OCI-LY1 (cell line): Measurements from ENCODE around the gene SIN3A.

Experiments
- H2AFZ ChIP-seq: fragments of 200-600 bp; sonication (generic), shearing (Covaris generic); 2 replicates; pipeline ENCODE4 v1.6.0; 2014; ENCODE audit warnings: antibody characterized with exemption, mild to moderate bottlenecking, low read length
- H3F3A ChIP-seq: fragments of 200-600 bp; sonication (generic), shearing (Covaris generic); 2 replicates; pipeline ENCODE4 v1.6.0; 2014; ENCODE audit warnings: mild to moderate bottlenecking, antibody characterized with exemption, low read length, moderate library complexity; ENCODE audit not compliant: insufficient read depth
- H3K27ac ChIP-seq: fragments of 200-600 bp; sonication (generic); 2 replicates; pipeline ENCODE4 v1.5.1; 2014; ENCODE audit warnings: low read length, mixed run types, mild to moderate bottlenecking, low read depth; ENCODE audit not compliant: poor library complexity, severe bottlenecking
- H3K27me3 ChIP-seq: fragments of 200-600 bp; sonication (generic); 2 replicates; pipeline ENCODE4 v1.6.0; 2014; ENCODE audit warnings: antibody characterized with exemption, mild to moderate bottlenecking, low read length, moderate library complexity; ENCODE audit not compliant: insufficient read depth
- H3K36me3 ChIP-seq: fragments of 200-600 bp; sonication (generic); 2 replicates; pipeline ENCODE4 v1.6.1; 2014; ENCODE audit warnings: mild to moderate bottlenecking, antibody characterized with exemption, low read length, moderate library complexity, mixed read lengths; ENCODE audit not compliant: insufficient read depth
- H3K4me1 ChIP-seq: fragments of 200-600 bp; sonication (generic); 2 replicates; pipeline ENCODE4 v1.5.1; 2014; ENCODE audit warnings: mild to moderate bottlenecking, low read length, moderate library complexity; ENCODE audit not compliant: insufficient read depth, severe bottlenecking
- H3K4me2 ChIP-seq: fragments of 200-600 bp; sonication (generic), shearing (Covaris generic); 2 replicates; pipeline ENCODE4 v1.6.1; 2014; ENCODE audit warnings: low read length
- H3K4me3 ChIP-seq: fragments of 200-600 bp; sonication (generic); 2 replicates; pipeline ENCODE4 v1.5.1; 2014; ENCODE audit warnings: low read length, low read depth, mild to moderate bottlenecking, mixed read lengths; ENCODE audit not compliant: poor library complexity, severe bottlenecking
- H3K79me2 ChIP-seq: fragments of 200-600 bp; shearing (Covaris generic); 2 replicates; pipeline ENCODE4 v1.6.1; 2016; ENCODE audit warnings: mixed run types, low read length, mixed read lengths; ENCODE audit not compliant: insufficient read depth
- H3K9ac ChIP-seq: fragments of 200-600 bp; sonication (generic), shearing (Covaris generic); 2 replicates; pipeline ENCODE4 v1.6.1; 2014; ENCODE audit warnings: mild to moderate bottlenecking, low read length, mixed read lengths
- H3K9me2 ChIP-seq: fragments of 200-600 bp; sonication (generic), shearing (Covaris generic); 2 replicates; pipeline ENCODE4 v1.6.1; 2014; ENCODE audit warnings: low read depth, mild to moderate bottlenecking, low read length, mixed read lengths
- H3K9me3 ChIP-seq: fragments of 200-600 bp; shearing (Covaris generic); 2 replicates; pipeline ENCODE4 v1.6.1; 2014; ENCODE audit warnings: low read length, mixed read lengths
- H4K20me1 ChIP-seq: fragments of 200-600 bp; sonication (generic), shearing (Covaris generic); 2 replicates; pipeline ENCODE4 v1.6.0; 2016; ENCODE audit warnings: mild to moderate bottlenecking, low read length; ENCODE audit not compliant: insufficient read depth
- CTCF ChIP-seq: fragments of 200-600 bp; sonication (generic), shearing (Covaris generic); IDR thresholded peaks from 2 replicates; pipeline ENCODE4 v1.5.1; 2017; ENCODE audit warnings: mild to moderate bottlenecking, antibody characterized with exemption, low read length, moderate library complexity, mixed read lengths
- EZH2 ChIP-seq: fragments of 200-600 bp; sonication (generic), shearing (Covaris generic); IDR thresholded peaks from 2 replicates; pipeline ENCODE4 v1.8.0; 2017; ENCODE audit warnings: borderline replicate concordance, mixed run types, mild to moderate bottlenecking, antibody characterized with exemption, low read length, moderate library complexity, mixed read lengths

The SIN3A gene

GRCh38 chr15:75468913-75469598, 17.6 kb upstream of the SIN3A start:
- Histone ChIP-seq H3K9me3 (no peaks in the 10 kb centered on the region), H3K4me2 (no peak overlapping the region), H3K27ac (no peak overlapping the region), H3K4me3 (no peak overlapping the region), H3F3A (no peaks in the 10 kb centered on the region), H2AFZ (no peak overlapping the region), H3K9me2 (no peaks in the 10 kb centered on the region), H3K36me3 (peaks cover 62% of the 10 kb centered on the region), H3K9ac (no peak overlapping the region), H3K27me3 (no peaks in the 10 kb centered on the region), H3K4me1 (no peaks in the 10 kb centered on the region), H3K79me2 (no peaks in the 10 kb centered on the region), H4K20me1 (no peaks in the 10 kb centered on the region)
- TF ChIP-seq EZH2 (no peak), CTCF (no peak)

GRCh38 chr15:75460646-75461045, 9.2 kb upstream of the SIN3A start:
- H3K27me3 ChIP-seq = no peaks in the 10 kb centered on the region
- no peak for TF ChIP-seq EZH2
- no peak for TF ChIP-seq CTCF
- no peaks in the 10 kb centered on the region for H3K36me3 ChIP-seq
- H4K20me1 ChIP-seq = no peaks in the 10 kb centered on the region
- H2AFZ ChIP-seq = no peak overlapping the region
- H3K79me2 ChIP-seq = no peaks in the 10 kb centered on the region
- no peaks in the 10 kb centered on the region; the same call in 1 of the 2 replicates for H3F3A ChIP-seq
- H3K9me3 ChIP-seq = no peaks in the 10 kb centered on the region
- no peaks in the 10 kb centered on the region for H3K9me2 ChIP-seq
- no peak overlapping the region for H3K9ac ChIP-seq
- peaks cover 8% of the 10 kb centered on the region for H3K4me1 ChIP-seq
- H3K4me3 ChIP-seq = no peak overlapping the region
- no peak overlapping the region for H3K27ac ChIP-seq
- no peak overlapping the region for H3K4me2 ChIP-seq

DNA sequence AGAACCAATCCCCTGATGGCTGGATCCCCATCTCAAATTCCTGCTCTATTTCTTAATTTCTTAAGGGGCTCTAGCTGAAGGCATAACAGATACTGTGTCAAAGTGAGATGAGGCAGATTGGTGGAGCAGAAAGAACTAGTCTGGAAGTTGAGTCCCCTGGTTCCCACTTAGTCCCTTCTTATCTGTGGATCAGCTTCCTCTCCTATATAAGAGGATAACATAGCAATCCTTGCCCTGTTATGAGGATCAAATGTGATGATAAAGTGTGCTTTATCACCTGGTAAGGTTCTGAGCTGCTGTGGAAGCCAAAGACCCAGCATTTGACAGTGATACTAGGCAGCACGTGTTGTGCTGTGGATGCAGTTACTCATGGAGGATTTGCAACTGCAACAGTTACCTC, 8.1 kb upstream of the SIN3A start:
- H2AFZ ChIP-seq = no peak overlapping the region
- H3K9ac ChIP-seq = no peak overlapping the region
- no peaks in the 10 kb centered on the region for H3K36me3 ChIP-seq
- H3K27ac ChIP-seq = no peak overlapping the region
- H3K9me3 ChIP-seq = no peaks in the 10 kb centered on the region
- H3K79me2 ChIP-seq = no peaks in the 10 kb centered on the region
- no peaks in the 10 kb centered on the region for H3K9me2 ChIP-seq
- peaks cover 8% of the 10 kb centered on the region for H3K4me1 ChIP-seq
- H3F3A ChIP-seq = no peaks in the 10 kb centered on the region; the same call in 1 of the 2 replicates
- H3K4me2 ChIP-seq = no peak overlapping the region
- H3K4me3 ChIP-seq = no peak overlapping the region
- no peaks in the 10 kb centered on the region for H4K20me1 ChIP-seq
- TF ChIP-seq EZH2 = no peak
- no peak for TF ChIP-seq CTCF
- no peaks in the 10 kb centered on the region for H3K27me3 ChIP-seq
